ENCODE measurements around the gene THOC1.

GRCh38 chr18:199768-200167, 68.1 kb downstream of the THOC1 start:
- TF ChIP-seq, protein P1, sequence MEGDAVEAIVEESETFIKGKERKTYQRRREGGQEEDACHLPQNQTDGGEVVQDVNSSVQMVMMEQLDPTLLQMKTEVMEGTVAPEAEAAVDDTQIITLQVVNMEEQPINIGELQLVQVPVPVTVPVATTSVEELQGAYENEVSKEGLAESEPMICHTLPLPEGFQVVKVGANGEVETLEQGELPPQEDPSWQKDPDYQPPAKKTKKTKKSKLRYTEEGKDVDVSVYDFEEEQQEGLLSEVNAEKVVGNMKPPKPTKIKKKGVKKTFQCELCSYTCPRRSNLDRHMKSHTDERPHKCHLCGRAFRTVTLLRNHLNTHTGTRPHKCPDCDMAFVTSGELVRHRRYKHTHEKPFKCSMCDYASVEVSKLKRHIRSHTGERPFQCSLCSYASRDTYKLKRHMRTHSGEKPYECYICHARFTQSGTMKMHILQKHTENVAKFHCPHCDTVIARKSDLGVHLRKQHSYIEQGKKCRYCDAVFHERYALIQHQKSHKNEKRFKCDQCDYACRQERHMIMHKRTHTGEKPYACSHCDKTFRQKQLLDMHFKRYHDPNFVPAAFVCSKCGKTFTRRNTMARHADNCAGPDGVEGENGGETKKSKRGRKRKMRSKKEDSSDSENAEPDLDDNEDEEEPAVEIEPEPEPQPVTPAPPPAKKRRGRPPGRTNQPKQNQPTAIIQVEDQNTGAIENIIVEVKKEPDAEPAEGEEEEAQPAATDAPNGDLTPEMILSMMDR (conservative IDR thresholded peaks at IDR 0.05; ENCODE audit: low read depth in 2 of 2): no peak
- TF ChIP-seq POLR2AphosphoS5 (IDR thresholded peaks at IDR 0.05; ENCODE audit: low read depth): no peak
- TF ChIP-seq, protein P2, sequence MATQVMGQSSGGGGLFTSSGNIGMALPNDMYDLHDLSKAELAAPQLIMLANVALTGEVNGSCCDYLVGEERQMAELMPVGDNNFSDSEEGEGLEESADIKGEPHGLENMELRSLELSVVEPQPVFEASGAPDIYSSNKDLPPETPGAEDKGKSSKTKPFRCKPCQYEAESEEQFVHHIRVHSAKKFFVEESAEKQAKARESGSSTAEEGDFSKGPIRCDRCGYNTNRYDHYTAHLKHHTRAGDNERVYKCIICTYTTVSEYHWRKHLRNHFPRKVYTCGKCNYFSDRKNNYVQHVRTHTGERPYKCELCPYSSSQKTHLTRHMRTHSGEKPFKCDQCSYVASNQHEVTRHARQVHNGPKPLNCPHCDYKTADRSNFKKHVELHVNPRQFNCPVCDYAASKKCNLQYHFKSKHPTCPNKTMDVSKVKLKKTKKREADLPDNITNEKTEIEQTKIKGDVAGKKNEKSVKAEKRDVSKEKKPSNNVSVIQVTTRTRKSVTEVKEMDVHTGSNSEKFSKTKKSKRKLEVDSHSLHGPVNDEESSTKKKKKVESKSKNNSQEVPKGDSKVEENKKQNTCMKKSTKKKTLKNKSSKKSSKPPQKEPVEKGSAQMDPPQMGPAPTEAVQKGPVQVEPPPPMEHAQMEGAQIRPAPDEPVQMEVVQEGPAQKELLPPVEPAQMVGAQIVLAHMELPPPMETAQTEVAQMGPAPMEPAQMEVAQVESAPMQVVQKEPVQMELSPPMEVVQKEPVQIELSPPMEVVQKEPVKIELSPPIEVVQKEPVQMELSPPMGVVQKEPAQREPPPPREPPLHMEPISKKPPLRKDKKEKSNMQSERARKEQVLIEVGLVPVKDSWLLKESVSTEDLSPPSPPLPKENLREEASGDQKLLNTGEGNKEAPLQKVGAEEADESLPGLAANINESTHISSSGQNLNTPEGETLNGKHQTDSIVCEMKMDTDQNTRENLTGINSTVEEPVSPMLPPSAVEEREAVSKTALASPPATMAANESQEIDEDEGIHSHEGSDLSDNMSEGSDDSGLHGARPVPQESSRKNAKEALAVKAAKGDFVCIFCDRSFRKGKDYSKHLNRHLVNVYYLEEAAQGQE (IDR thresholded peaks at IDR 0.05; ENCODE audit: unreplicated experiment): no peak
- no peak for TF ChIP-seq EZH2 (IDR thresholded peaks at IDR 0.05; ENCODE audit: low read depth, unreplicated experiment)
- no peak for TF ChIP-seq ZNF462 (CRISPR knock-in tag; IDR thresholded peaks at IDR 0.05)
- TF ChIP-seq EZH2phosphoT487 (IDR thresholded peaks at IDR 0.05; ENCODE audit: unreplicated experiment): no peak
- no peak for TF ChIP-seq CREB1 (CRISPR knock-in tag; IDR thresholded peaks at IDR 0.05; ENCODE audit: low read depth)
- TF ChIP-seq ZNF114 (CRISPR knock-in tag; IDR thresholded peaks at IDR 0.05): no peak
- TF ChIP-seq ETS1 (IDR thresholded peaks at IDR 0.05): no peak

All from GM23338 (cell line).